ENCODE results near the gene ERMARD.

Gene ERMARD

GRCh38 chr6:169792306-169793015 lies 41.0 kb downstream of the ERMARD start:
- TF ChIP-seq CTCF (IDR thresholded peaks at IDR 0.05; ENCODE audit: control insufficient read depth, insufficient read depth, low read depth, low read length, missing control alignments), result no peak
- no peak for DNase-seq (ENCODE audit: low read depth)
- H3K4me3 ChIP-seq (ENCODE audit: control insufficient read depth, low read depth, low read length), result no peak overlapping the region

- TF ChIP-seq CTCF (IDR thresholded peaks at IDR 0.05; ENCODE audit: control insufficient read depth, insufficient read depth, low read depth, low read length, missing control alignments), result no peak
- no peak for DNase-seq (ENCODE audit: low read depth)
- H3K4me3 ChIP-seq (ENCODE audit: control insufficient read depth, low read depth, low read length), result no peak overlapping the region
Observed at GRCh38 chr6:169793408-169793807, 42.0 kb downstream of the ERMARD start.

GRCh38 chr6:169794317-169795055 lies 43.1 kb downstream of the ERMARD start:
- H3K4me3 ChIP-seq (ENCODE audit: control insufficient read depth, low read depth, low read length), result no peak overlapping the region
- no peak for DNase-seq (ENCODE audit: low read depth)
- TF ChIP-seq CTCF (IDR thresholded peaks at IDR 0.05; ENCODE audit: control insufficient read depth, insufficient read depth, low read depth, low read length, missing control alignments), result no peak

- no peak for TF ChIP-seq CTCF (IDR thresholded peaks at IDR 0.05; ENCODE audit: control insufficient read depth, insufficient read depth, low read depth, low read length, missing control alignments)
- no peak for DNase-seq (ENCODE audit: low read depth)
- no peak overlapping the region for H3K4me3 ChIP-seq (ENCODE audit: control insufficient read depth, low read depth, low read length)
Observed at GRCh38 chr6:169795196-169795595, 43.8 kb downstream of the ERMARD start.

- TF ChIP-seq CTCF (IDR thresholded peaks at IDR 0.05; ENCODE audit: control insufficient read depth, insufficient read depth, low read depth, low read length, missing control alignments), result no peak
- no peak for DNase-seq (ENCODE audit: low read depth)
Observed at GRCh38 chr6:169798764-169799473, 47.5 kb downstream of the ERMARD start.

GRCh38 chr6:169799474-169799926 lies 48.1 kb downstream of the ERMARD start:
- DNase-seq (ENCODE audit: low read depth), result no peak
- TF ChIP-seq CTCF (IDR thresholded peaks at IDR 0.05; ENCODE audit: control insufficient read depth, insufficient read depth, low read depth, low read length, missing control alignments), result no peak
- no peak overlapping the region for H3K4me3 ChIP-seq (ENCODE audit: control insufficient read depth, low read depth, low read length)

More at GRCh38 chr6:169798764-169799473, 47.5 kb downstream of the ERMARD start:
- no peak overlapping the region for H3K4me3 ChIP-seq (ENCODE audit: control insufficient read depth, low read depth, low read length)

All from AG09309 (cell line).